Stimulated activated CD4-positive, alpha-beta T cell treated with anti-CD3 and anti-CD28 coated beads, Interleukin-15, amount 100 ng/mL, for 24 hours (primary cell): ENCODE measurements around the gene FREM1.

Experiments
- DNase-seq: peaks from one replicate; pipeline ENCODE4 v3.0.0-alpha.2; 2020

FREM1 gene

GRCh38 chr9:14752871-14753270, 157.4 kb downstream of the FREM1 start:
- no peak for DNase-seq

- DNase-seq: no peak
Observed at GRCh38 chr9:14752271-14752670, 158.0 kb downstream of the FREM1 start.

- DNase-seq: no peak
Observed at GRCh38 chr9:14750821-14751220, 159.4 kb downstream of the FREM1 start.

GRCh38 chr9:14749741-14750211, 160.5 kb downstream of the FREM1 start:
- DNase-seq: no peak

GRCh38 chr9:14748373-14748772, 161.9 kb downstream of the FREM1 start:
- no peak for DNase-seq

- DNase-seq: no peak
Observed at GRCh38 chr9:14747111-14747510, 163.1 kb downstream of the FREM1 start.

- DNase-seq: no peak
Observed at GRCh38 chr9:14746626-14747025, 163.6 kb downstream of the FREM1 start.

- no peak for DNase-seq
Observed at GRCh38 chr9:14744768-14745167, 165.5 kb downstream of the FREM1 start.

GRCh38 chr9:14741369-14741768, 168.9 kb downstream of the FREM1 start:
- no peak for DNase-seq

- DNase-seq: no peak
Observed at GRCh38 chr9:14733133-14733532, 177.1 kb downstream of the FREM1 start.

GRCh38 chr9:14731294-14731981, 178.8 kb downstream of the FREM1 start:
- DNase-seq: no peak

- no peak for DNase-seq
Observed at GRCh38 chr9:14730461-14730898, 179.7 kb downstream of the FREM1 start.

- DNase-seq: no peak
Observed at GRCh38 chr9:14723301-14723700, 186.9 kb downstream of the FREM1 start.

- no peak for DNase-seq
Observed at GRCh38 chr9:14722391-14723035, 187.7 kb downstream of the FREM1 start, which contains the start of gene CER1. CER1 (minus strand) TSS chr9:14722733; CDS start chr9:14722672, 61 bp downstream.

- no peak for DNase-seq
Observed at GRCh38 chr9:14719231-14719923, 190.9 kb downstream of the FREM1 start.

GRCh38 chr9:14715102-14715501, 195.1 kb downstream of the FREM1 start:
- no peak for DNase-seq

GRCh38 chr9:14713187-14713767, 197.0 kb downstream of the FREM1 start:
- no peak for DNase-seq

- DNase-seq: no peak
Observed at GRCh38 chr9:14710804-14711203, 199.4 kb downstream of the FREM1 start.

- DNase-seq: no peak
Observed at GRCh38 chr9:14706530-14707140, 203.6 kb downstream of the FREM1 start.

- DNase-seq: no peak
Observed at GRCh38 chr9:14705079-14705478, 205.1 kb downstream of the FREM1 start.

- no peak for DNase-seq
Observed at GRCh38 chr9:14704281-14704680, 205.9 kb downstream of the FREM1 start.

- no peak for DNase-seq
Observed at GRCh38 chr9:14702200-14702720, 208.0 kb downstream of the FREM1 start.
